H1 (cell line): ENCODE measurements around the gene IL1RAPL1. TPM values are rescaled to one million over a fixed set of nuclear protein-coding genes. Genes with fewer than 3 reads are reported as not detected.
"Not testable (repeated sequence)": the region's sequence is repeated elsewhere in the genome, so short reads cannot be mapped to it uniquely, and the experiment has no call there.

Source experiments
- CTCF ChIA-PET: fragments of 300-600 bp; sonication (Branson Sonifier 250); formaldehyde crosslinking; loops from one replicate; lab custom pipeline; 2021; ENCODE audit not compliant: partially characterized antibody; lab: Charles Lee
- POLR2A ChIA-PET: fragments of 300-600 bp; sonication (Branson Sonifier 250); formaldehyde crosslinking; loops from one replicate; lab custom pipeline; 2021; ENCODE audit warnings: inconsistent platforms; ENCODE audit not compliant: partially characterized antibody; lab: Charles Lee
- DNase-seq, 2 experiments: peaks; one replicate each; pipeline versions ENCODE4 v3.0.0 to v3.0.0-alpha.2; 2010 to 2022; ENCODE audit warnings: low spot score in 2 of 2, low read depth in 1 of 2, mixed read lengths in 1 of 2
- FAIRE-seq: peaks from 2 replicates; lab custom pipeline; 2011; peaks lifted over from hg19 to GRCh38; lab: Jason Lieb, UNC
- H2AFZ ChIP-seq: 2 replicates; pipeline ENCODE4 v1.8.1; 2012; ENCODE audit warnings: low read length, inconsistent platforms
- H2AK5ac ChIP-seq: 2 replicates; pipeline ENCODE4 v1.6.1; 2013; ENCODE audit warnings: low read depth, low read length
- H2BK120ac ChIP-seq: replicated peaks from 2 replicates; pipeline ENCODE3; 2013; ENCODE audit warnings: low read depth, low read length, inconsistent platforms
- H2BK12ac ChIP-seq: 2 replicates; pipeline ENCODE4 v1.6.1; 2013; ENCODE audit warnings: low read depth, low read length
- H2BK15ac ChIP-seq: 2 replicates; pipeline ENCODE4 v1.6.1; 2013; ENCODE audit warnings: low read length
- H2BK20ac ChIP-seq: 2 replicates; pipeline ENCODE4 v1.6.1; 2013; ENCODE audit warnings: low read length
- H2BK5ac ChIP-seq: 2 replicates; pipeline ENCODE4 v1.6.1; 2013; ENCODE audit warnings: low read depth, low read length
- H3K14ac ChIP-seq: 2 replicates; pipeline ENCODE4 v1.6.1; 2013; ENCODE audit warnings: inconsistent platforms; ENCODE audit not compliant: insufficient read length
- H3K18ac ChIP-seq: 2 replicates; pipeline ENCODE4 v1.6.1; 2013; ENCODE audit warnings: low read length; ENCODE audit errors: extremely low read depth
- H3K23ac ChIP-seq: 2 replicates; pipeline ENCODE4 v1.6.1; 2013; ENCODE audit warnings: inconsistent platforms; ENCODE audit not compliant: insufficient read length
- H3K23me2 ChIP-seq: 2 replicates; pipeline ENCODE4 v1.6.1; 2013; ENCODE audit warnings: low read depth, low read length
- H3K27ac ChIP-seq: 2 replicates; pipeline ENCODE4 v1.6.1; 2011; ENCODE audit warnings: low read depth, low read length, inconsistent platforms
- H3K27me3 ChIP-seq, 4 experiments: replicated peaks in 1 of 4; 1 replicate in 1 of 4; 2 replicates in 3 of 4; pipeline versions ENCODE4 v1.6.1 to v1.8.1; 2011 to 2013; ENCODE audit warnings: low read length in 3 of 4, mild to moderate bottlenecking in 3 of 4, inconsistent platforms in 2 of 4, mixed read lengths in 2 of 4, moderate library complexity in 1 of 4; ENCODE audit not compliant: control insufficient read depth in 3 of 4, insufficient read depth in 3 of 4; ENCODE audit errors: extremely low read depth in 1 of 4
- H3K36me3 ChIP-seq, 4 experiments: 2 replicates each; pipeline versions ENCODE4 v1.6.1 to v1.8.1; 2011 to 2013; ENCODE audit warnings: mild to moderate bottlenecking in 4 of 4, low read length in 3 of 4, moderate library complexity in 2 of 4, control low read depth in 1 of 4, inconsistent platforms in 1 of 4; ENCODE audit not compliant: insufficient read depth in 4 of 4, control insufficient read depth in 2 of 4
- H3K4ac ChIP-seq: replicated peaks from 2 replicates; pipeline ENCODE3; 2013; ENCODE audit warnings: low read length, low read depth, mixed read lengths, inconsistent platforms; ENCODE audit not compliant: insufficient read length
- H3K4me1 ChIP-seq, 4 experiments: replicated peaks in 1 of 4; 1 replicate in 1 of 4; 2 replicates in 3 of 4; pipeline versions ENCODE4 v1.6.1 to v1.8.1; 2011 to 2013; ENCODE audit warnings: low read length in 3 of 4, inconsistent platforms in 2 of 4, mixed read lengths in 1 of 4; ENCODE audit not compliant: insufficient read depth in 4 of 4, control insufficient read depth in 3 of 4
- H3K4me2 ChIP-seq, 2 experiments: 2 replicates each; pipeline versions ENCODE4 v1.6.1 to v1.8.1; 2011 to 2013; ENCODE audit warnings: low read depth in 2 of 2, low read length in 2 of 2, control low read depth in 1 of 2, inconsistent platforms in 1 of 2, mild to moderate bottlenecking in 1 of 2; ENCODE audit not compliant: insufficient read depth in 1 of 2
- H3K4me3 ChIP-seq, 4 experiments: fragments of 200-600, 300-600 bp in 1 of 4; sonication (generic), shearing (Covaris generic), sonication (Bioruptor Twin) in 1 of 4; 2 replicates each; pipeline versions ENCODE4 v1.5.1 to v1.8.1; 2011 to 2016; ENCODE audit warnings: low read length in 4 of 4, low read depth in 3 of 4, control low read depth in 2 of 4, inconsistent platforms in 2 of 4, mild to moderate bottlenecking in 2 of 4, mixed read lengths in 1 of 4, moderate library complexity in 1 of 4; ENCODE audit not compliant: insufficient read depth in 2 of 4; ENCODE audit errors: extremely low read depth in 1 of 4
- H3K56ac ChIP-seq: replicated peaks from 2 replicates; pipeline ENCODE3; 2013; ENCODE audit warnings: low read depth, mild to moderate bottlenecking, mixed read lengths, low read length, inconsistent platforms; ENCODE audit not compliant: insufficient read length
- H3K79me1 ChIP-seq: 2 replicates; pipeline ENCODE4 v1.6.1; 2013; ENCODE audit warnings: low read depth, low read length, control low read depth
- H3K79me2 ChIP-seq, 2 experiments: 2 replicates each; pipeline versions ENCODE4 v1.6.1 to v1.8.1; 2012 to 2013; ENCODE audit warnings: low read length in 2 of 2, mild to moderate bottlenecking in 2 of 2, inconsistent platforms in 1 of 2; ENCODE audit not compliant: insufficient read depth in 2 of 2, control insufficient read depth in 1 of 2
- H3K9ac ChIP-seq, 4 experiments: replicated peaks in 1 of 4; 1 replicate in 1 of 4; 2 replicates in 3 of 4; pipeline versions ENCODE4 v1.6.1 to v1.8.1; 2011 to 2013; ENCODE audit warnings: low read depth in 3 of 4, low read length in 3 of 4, control low read depth in 2 of 4, mild to moderate bottlenecking in 2 of 4, moderate library complexity in 2 of 4, inconsistent platforms in 1 of 4; ENCODE audit errors: extremely low read depth in 1 of 4
- H3K9me3 ChIP-seq, 2 experiments: 2 replicates each; pipeline versions ENCODE4 v1.6.1 to v1.8.1; 2012 to 2013; ENCODE audit warnings: mild to moderate bottlenecking in 2 of 2, moderate library complexity in 2 of 2, control low read depth in 1 of 2, inconsistent platforms in 1 of 2, low read depth in 1 of 2, low read length in 1 of 2, mixed read lengths in 1 of 2; ENCODE audit not compliant: insufficient read depth in 2 of 2
- H4K20me1 ChIP-seq, 2 experiments: replicated peaks in 1 of 2; 2 replicates each; pipeline versions ENCODE3 to v1.8.1; 2011 to 2013; ENCODE audit warnings: inconsistent platforms in 2 of 2, low read length in 2 of 2, mild to moderate bottlenecking in 1 of 2; ENCODE audit not compliant: insufficient read depth in 2 of 2, control insufficient read depth in 1 of 2
- H4K5ac ChIP-seq: 2 replicates; pipeline ENCODE4 v1.6.1; 2013; ENCODE audit warnings: low read length, low read depth, mixed read lengths, inconsistent platforms; ENCODE audit not compliant: insufficient read length
- H4K8ac ChIP-seq: 2 replicates; pipeline ENCODE4 v1.8.0; 2013; ENCODE audit warnings: mild to moderate bottlenecking, moderate library complexity, low read length, inconsistent platforms; ENCODE audit not compliant: insufficient read depth; ENCODE audit errors: extremely low read depth
- H4K91ac ChIP-seq: replicated peaks from 2 replicates; pipeline ENCODE3; 2013; ENCODE audit warnings: low read length, mixed read lengths, inconsistent platforms; ENCODE audit not compliant: insufficient read length
- EGR1 ChIP-seq: IDR thresholded peaks from 2 replicates; pipeline ENCODE4 v1.6.1; 2011; ENCODE audit warnings: low read depth, low read length, borderline replicate concordance
- SP4 ChIP-seq: IDR thresholded peaks from 2 replicates; pipeline ENCODE4 v1.6.1; 2012; ENCODE audit warnings: low read length, inconsistent platforms
- polyA plus RNA-seq, 7 experiments: library from polyadenylated mRNA; depleted of rRNA in 3 of 7; stranded (reverse) in 5 of 7; unstranded in 2 of 7; fragments of >200 nt in 5 of 7; fragments of 200-250 nt in 2 of 7; gene quantifications; 1 replicate in 5 of 7; 2 replicates in 1 of 7; 4 replicates in 1 of 7; pipeline versions ENCODE4 v1.2.1 to v1.2.3, GENCODE V29; 2011 to 2013; ENCODE audit warnings: missing spikeins in 2 of 7, mixed read lengths in 2 of 7
- total RNA-seq: library from RNA; stranded (reverse); fragmentation: NEBNext Ultra II Directional; extraction: Animal tissue kit (Norgen Biotek cat#: 25700); gene quantifications from 2 replicates; pipeline ENCODE4 v1.2.1, GENCODE V29; 2021

Gene IL1RAPL1
- total and polyA plus RNA-seq, 2 of the 8 experiments (the other 6 are each of a cell fraction or from before 2014, with no cell fraction given) = 0.11 to 0.35 TPM

DNA sequence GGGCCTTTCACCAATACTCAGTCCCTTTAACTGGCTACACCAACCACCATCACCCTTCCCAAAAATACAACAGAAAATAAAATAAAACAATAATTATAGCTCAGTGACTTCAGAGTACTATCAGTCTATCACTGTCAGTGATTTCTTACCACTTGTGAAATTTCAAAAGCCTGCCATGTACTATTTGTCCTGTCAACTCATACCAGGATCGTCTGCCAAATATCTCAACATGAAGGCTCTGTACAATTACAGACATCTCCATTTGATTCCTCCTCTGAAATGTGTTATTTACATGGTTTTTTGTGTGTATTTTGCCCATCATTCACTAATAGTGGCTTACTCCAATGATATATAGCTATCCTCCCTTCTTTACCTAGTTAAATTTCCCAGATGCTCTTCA is 772.0 kb downstream of the IL1RAPL1 start (continued):
- TF ChIP-seq EGR1 (no peak), SP4 (no peak)
- TF ChIP-seq, all 59 proteins: peak for 0

- H3K23me2 ChIP-seq, H2BK12ac ChIP-seq, H3K4ac ChIP-seq, H2BK15ac ChIP-seq, H3K27ac ChIP-seq, H3K9ac ChIP-seq, H2AFZ ChIP-seq, H3K18ac ChIP-seq, H4K5ac ChIP-seq, H3K36me3 ChIP-seq, H3K14ac ChIP-seq, CTCF ChIA-PET, H3K9me3 ChIP-seq, H3K4me3 ChIP-seq, H3K79me2 ChIP-seq, H4K8ac ChIP-seq, H3K23ac ChIP-seq, H2BK20ac ChIP-seq, FAIRE-seq, H2AK5ac ChIP-seq, H3K56ac ChIP-seq, H3K4me1 ChIP-seq, H3K79me1 ChIP-seq, H2BK5ac ChIP-seq, POLR2A ChIA-PET, DNase-seq, H4K20me1 ChIP-seq, H4K91ac ChIP-seq, H2BK120ac ChIP-seq, H3K4me2 ChIP-seq, H3K27me3 ChIP-seq: not testable (repeated sequence)
These were observed 787.5 kb downstream of the IL1RAPL1 start for GRCh38 chrX:29374765-29375164.
